22Rv1 (cell line): ENCODE measurements around the gene IQCM.

Experiments
- H3K27ac ChIP-seq: fragments of 450-650 bp; 2 replicates; pipeline ENCODE4 v1.5.1; 2017
- CTCF ChIP-seq: fragments of 450-650 bp; IDR thresholded peaks from 2 replicates; pipeline ENCODE4 v1.5.1; 2017; ENCODE audit warnings: mild to moderate bottlenecking
- ZFX ChIP-seq: fragments of 450-650 bp; IDR thresholded peaks from 2 replicates; pipeline ENCODE4 v1.6.1; 2017; ENCODE audit warnings: antibody characterized with exemption, borderline replicate concordance

IQCM gene

GRCh38 chr4:149831656-149832208 lies 16.1 kb upstream of the IQCM start:
- no peak overlapping the region for H3K27ac ChIP-seq
- TF ChIP-seq CTCF (no peak), ZFX (no peak)

- H3K27ac ChIP-seq, result no peak overlapping the region
- TF ChIP-seq CTCF, result no peak
- no peak for TF ChIP-seq ZFX
These were observed 15.2 kb upstream of the IQCM start for GRCh38 chr4:149830823-149831222.

GRCh38 chr4:149825336-149825735 lies 9.7 kb upstream of the IQCM start:
- TF ChIP-seq CTCF, result no peak
- no peak overlapping the region for H3K27ac ChIP-seq

GRCh38 chr4:149823769-149824221 lies 8.2 kb upstream of the IQCM start:
- TF ChIP-seq CTCF (no peak), ZFX (no peak)
- H3K27ac ChIP-seq, result no peak overlapping the region

DNA sequence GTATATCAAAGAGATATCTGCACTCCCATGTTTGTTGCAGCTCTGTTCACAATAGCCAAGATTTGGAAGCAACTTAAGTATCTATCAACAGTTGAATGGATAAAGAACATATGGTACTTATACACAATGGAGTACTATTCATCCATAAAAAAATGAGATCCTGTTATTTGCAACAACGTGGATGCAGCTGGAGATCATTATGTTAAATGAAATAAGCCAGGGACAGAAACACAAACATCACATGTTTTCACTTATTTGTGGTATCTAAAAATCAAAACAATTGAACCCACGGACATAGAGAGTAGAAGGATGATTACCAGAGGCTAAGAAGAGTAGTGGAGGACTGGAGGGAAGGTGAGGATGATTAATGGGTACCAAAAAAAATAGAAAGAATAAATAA lies 14.2 kb downstream of the IQCM start:
- TF ChIP-seq CTCF (no peak), ZFX (no peak)
- no peak overlapping the region for H3K27ac ChIP-seq

DNA sequence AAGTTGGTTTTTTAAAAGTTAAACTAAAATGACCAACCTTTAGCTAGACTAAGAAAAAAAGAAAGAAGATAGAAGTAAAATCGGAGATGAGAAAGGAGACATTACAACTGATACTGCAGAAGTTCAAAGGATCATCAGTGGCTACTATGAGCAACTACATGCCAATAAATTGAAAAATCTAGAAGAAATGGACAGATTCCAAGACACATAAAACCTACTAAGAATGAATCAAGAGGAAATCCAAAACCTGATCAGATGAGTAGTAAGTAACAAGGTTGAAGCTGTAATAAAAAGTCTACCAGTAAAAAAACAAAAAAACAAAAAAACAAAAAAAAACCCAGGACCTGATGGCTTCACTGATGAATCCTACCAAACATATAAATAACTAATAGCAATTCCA lies 16.1 kb downstream of the IQCM start:
- no peak for TF ChIP-seq CTCF
- TF ChIP-seq ZFX, result no peak
- H3K27ac ChIP-seq, result no peak overlapping the region

- TF ChIP-seq CTCF (no peak), ZFX (no peak)
- H3K27ac ChIP-seq, result no peak overlapping the region
These were observed 19.3 kb downstream of the IQCM start for GRCh38 chr4:149796381-149796780.
